DND-41 (cell line): ENCODE results near the gene ARL8A.

Experiments used
- EZH2 ChIP-seq: IDR thresholded peaks from 3 replicates; pipeline ENCODE4 v1.6.1; 2012; ENCODE audit warnings: borderline replicate concordance, low read depth, mild to moderate bottlenecking, moderate library complexity, low read length, inconsistent platforms; ENCODE audit not compliant: severe bottlenecking
- TF ChIP-seq, protein P1 (sequence below): IDR thresholded peaks from 2 replicates; pipeline ENCODE4 v1.5.1; 2012; ENCODE audit warnings: borderline replicate concordance, low read length, moderate library complexity, mild to moderate bottlenecking; ENCODE audit not compliant: poor library complexity, severe bottlenecking; ENCODE audit errors: extremely low read depth

GRCh38 chr1:202194328-202194648, 49.8 kb upstream of the ARL8A start:
- TF ChIP-seq, protein P1, sequence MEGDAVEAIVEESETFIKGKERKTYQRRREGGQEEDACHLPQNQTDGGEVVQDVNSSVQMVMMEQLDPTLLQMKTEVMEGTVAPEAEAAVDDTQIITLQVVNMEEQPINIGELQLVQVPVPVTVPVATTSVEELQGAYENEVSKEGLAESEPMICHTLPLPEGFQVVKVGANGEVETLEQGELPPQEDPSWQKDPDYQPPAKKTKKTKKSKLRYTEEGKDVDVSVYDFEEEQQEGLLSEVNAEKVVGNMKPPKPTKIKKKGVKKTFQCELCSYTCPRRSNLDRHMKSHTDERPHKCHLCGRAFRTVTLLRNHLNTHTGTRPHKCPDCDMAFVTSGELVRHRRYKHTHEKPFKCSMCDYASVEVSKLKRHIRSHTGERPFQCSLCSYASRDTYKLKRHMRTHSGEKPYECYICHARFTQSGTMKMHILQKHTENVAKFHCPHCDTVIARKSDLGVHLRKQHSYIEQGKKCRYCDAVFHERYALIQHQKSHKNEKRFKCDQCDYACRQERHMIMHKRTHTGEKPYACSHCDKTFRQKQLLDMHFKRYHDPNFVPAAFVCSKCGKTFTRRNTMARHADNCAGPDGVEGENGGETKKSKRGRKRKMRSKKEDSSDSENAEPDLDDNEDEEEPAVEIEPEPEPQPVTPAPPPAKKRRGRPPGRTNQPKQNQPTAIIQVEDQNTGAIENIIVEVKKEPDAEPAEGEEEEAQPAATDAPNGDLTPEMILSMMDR, result no peak
- TF ChIP-seq EZH2, result no peak
